ENCODE results near the gene MEIKIN.

The MEIKIN gene

GRCh38 chr5:131957721-131958441, 12.4 kb upstream of the MEIKIN start:
- Histone ChIP-seq H3K9me3 (replicated peaks in 1 of 11) (no peaks in the 10 kb centered on the region), H4K20me1 (no peaks in the 10 kb centered on the region), H3K4me3 (no peak overlapping the region), H3K27ac (no peak overlapping the region), H3K27me3 (no peaks in the 10 kb centered on the region), H3K9ac (no peak overlapping the region), H3K36me3 (no peaks in the 10 kb centered on the region), H3K4me1 (peaks cover 0 to 14% (median 3%) of the 10 kb centered on the region in 10 experiments; a peak in 9 of 20 replicates), H3K4me2 (peak overlapping the region in 6 of 11 experiments; percentile 1 to 45 (median 24); a peak in 7 of 22 replicates)
- no peak for TF ChIP-seq Cebpa-rat (IDR thresholded peaks at IDR 0.05)

GRCh38 chr5:131953969-131954368, 8.5 kb upstream of the MEIKIN start:
- TF ChIP-seq Cebpa-rat (IDR thresholded peaks at IDR 0.05), result no peak
- H3K4me2 ChIP-seq, result no peak overlapping the region
- H3K4me3 ChIP-seq, result no peak overlapping the region
- no peak overlapping the region for H3K27ac ChIP-seq
- no peaks in the 10 kb centered on the region for H3K36me3 ChIP-seq
- H3K9ac ChIP-seq, result no peak overlapping the region
- no peaks in the 10 kb centered on the region for H4K20me1 ChIP-seq
- no peaks in the 10 kb centered on the region for H3K27me3 ChIP-seq
- H3K4me1 ChIP-seq, result peaks cover 0 to 25% (median 8%) of the 10 kb centered on the region in 10 experiments; a peak in 11 of 20 replicates
- no peaks in the 10 kb centered on the region for H3K9me3 ChIP-seq (replicated peaks in 1 of 11)

DNA sequence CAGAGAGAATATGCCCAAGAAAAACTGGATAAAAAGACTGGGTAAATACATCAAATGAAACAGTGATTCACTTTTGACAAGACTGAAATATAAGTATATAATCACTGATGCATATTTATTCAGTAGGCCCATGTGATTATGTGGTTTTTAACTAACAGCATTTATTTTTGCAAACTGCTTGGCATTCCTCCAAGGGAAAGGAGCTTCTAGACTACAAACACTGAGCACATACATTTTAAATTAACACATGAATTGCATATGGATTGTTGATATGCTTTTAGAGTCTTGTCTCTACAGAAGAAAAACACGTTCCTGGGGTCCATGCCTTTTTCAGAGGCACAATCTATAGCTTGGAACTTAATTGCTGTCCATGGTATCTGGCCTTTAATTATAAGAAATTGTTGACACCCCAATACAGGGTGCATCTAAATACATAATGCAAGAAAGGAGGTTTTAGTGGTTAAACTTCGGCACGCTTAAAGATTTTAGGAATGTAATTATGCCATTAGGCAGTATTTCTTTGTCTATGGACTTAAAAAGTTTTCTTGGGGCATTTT, 6.9 kb upstream of the MEIKIN start:
- no peaks in the 10 kb centered on the region for H3K9me3 ChIP-seq (replicated peaks in 1 of 11)
- peak overlapping the region in 5 of 11 experiments; percentile 3 to 31 (median 26); a peak in 6 of 22 replicates for H3K4me2 ChIP-seq
- H3K4me3 ChIP-seq, result no peak overlapping the region
- peaks cover 0 to 14% (median 7%) of the 10 kb centered on the region in 10 experiments; a peak in 8 of 20 replicates for H3K4me1 ChIP-seq
- no peaks in the 10 kb centered on the region for H3K27me3 ChIP-seq
- TF ChIP-seq Cebpa-rat (IDR thresholded peaks at IDR 0.05), result no peak
- H3K27ac ChIP-seq, result no peak overlapping the region
- H3K9ac ChIP-seq, result no peak overlapping the region
- no peaks in the 10 kb centered on the region for H3K36me3 ChIP-seq
- no peaks in the 10 kb centered on the region for H4K20me1 ChIP-seq

GRCh38 chr5:131950706-131951105, 5.2 kb upstream of the MEIKIN start:
- no peaks in the 10 kb centered on the region for H3K27me3 ChIP-seq
- H3K9ac ChIP-seq, result no peak overlapping the region
- no peak for TF ChIP-seq Cebpa-rat (IDR thresholded peaks at IDR 0.05)
- no peak overlapping the region for H3K27ac ChIP-seq
- no peaks in the 10 kb centered on the region for H3K36me3 ChIP-seq
- H3K4me1 ChIP-seq, result peaks cover 8 to 15% (median 9%) of the 10 kb centered on the region in 10 experiments; a peak in 16 of 20 replicates
- no peak overlapping the region for H3K4me3 ChIP-seq
- H4K20me1 ChIP-seq, result no peaks in the 10 kb centered on the region
- H3K4me2 ChIP-seq, result no peak overlapping the region
- H3K9me3 ChIP-seq (replicated peaks in 1 of 11), result peaks cover 0 to 5% (median 0%) of the 10 kb centered on the region in 11 experiments; a peak in 3 of 22 replicates

DNA sequence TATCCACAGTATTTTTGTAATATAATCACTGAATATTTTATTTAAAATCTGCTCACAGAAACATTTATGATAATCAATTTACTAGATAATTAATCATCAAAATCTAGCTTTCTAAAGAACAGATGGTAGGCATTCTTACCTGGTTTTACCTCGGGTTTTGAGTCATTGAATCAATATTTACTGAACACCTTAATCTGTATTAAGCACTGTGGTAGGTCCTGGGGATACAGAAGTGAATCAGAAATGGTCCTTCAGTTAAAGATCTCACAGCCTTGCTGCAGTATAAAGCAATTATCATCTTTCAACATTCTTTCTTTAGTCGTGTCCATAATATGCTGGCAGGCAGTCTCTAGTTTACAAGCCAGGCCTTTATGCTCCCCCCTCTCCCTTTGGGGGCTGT, 2.0 kb upstream of the MEIKIN start:
- H3K9ac ChIP-seq, result no peak overlapping the region
- no peak overlapping the region for H3K4me2 ChIP-seq
- H3K4me1 ChIP-seq, result peaks cover 7 to 41% (median 24%) of the 10 kb centered on the region in 10 experiments; a peak in 19 of 20 replicates
- peaks cover 0 to 16% (median 3%) of the 10 kb centered on the region in 11 experiments; a peak in 9 of 22 replicates for H3K9me3 ChIP-seq (replicated peaks in 1 of 11)
- H4K20me1 ChIP-seq, result no peaks in the 10 kb centered on the region
- H3K36me3 ChIP-seq, result no peaks in the 10 kb centered on the region
- H3K27ac ChIP-seq, result no peak overlapping the region
- no peaks in the 10 kb centered on the region for H3K27me3 ChIP-seq
- no peak overlapping the region for H3K4me3 ChIP-seq
- TF ChIP-seq Cebpa-rat (IDR thresholded peaks at IDR 0.05), result no peak

- 0 out of 22 replicates have a peak, but pooled peaks of 1 of the 11 experiments have one; percentile 12 for TF ChIP-seq Cebpa-rat (IDR thresholded peaks at IDR 0.05)
- Histone ChIP-seq H4K20me1 (no peaks in the 10 kb centered on the region), H3K9ac (peak overlapping the region in 5 of 11 experiments; percentile 17 to 49 (median 42); a peak in 6 of 22 replicates), H3K36me3 (no peaks in the 10 kb centered on the region), H3K9me3 (replicated peaks in 1 of 11) (peaks cover 0 to 16% (median 3%) of the 10 kb centered on the region in 11 experiments; a peak in 9 of 22 replicates), H3K27ac (peak overlapping the region in 9 of 11 experiments; percentile 22 to 80 (median 67); a peak in 14 of 22 replicates), H3K4me2 (peak overlapping the region in 8 of 11 experiments; percentile 35 to 90 (median 67); a peak in 16 of 22 replicates), H3K4me1 (peaks cover 10 to 58% (median 29%) of the 10 kb centered on the region in 10 experiments), H3K4me3 (peak overlapping the region in 4 of 10 experiments; percentile 15 to 40 (median 26); a peak in 6 of 20 replicates), H3K27me3 (no peaks in the 10 kb centered on the region)
These were observed 537 bp downstream of the MEIKIN start for GRCh38 chr5:131944702-131945550.

GRCh38 chr5:131943916-131944315, 1.5 kb downstream of the MEIKIN start:
- H3K9me3 ChIP-seq (replicated peaks in 1 of 11), result peaks cover 0 to 16% (median 3%) of the 10 kb centered on the region in 11 experiments; a peak in 9 of 22 replicates
- TF ChIP-seq Cebpa-rat (IDR thresholded peaks at IDR 0.05), result no peak
- H3K36me3 ChIP-seq, result no peaks in the 10 kb centered on the region
- H3K9ac ChIP-seq, result peak overlapping the region in 1 of 11 experiments; percentile 48; a peak in 4 of 22 replicates
- H3K4me1 ChIP-seq, result peaks cover 15 to 65% (median 34%) of the 10 kb centered on the region in 10 experiments
- H4K20me1 ChIP-seq, result no peaks in the 10 kb centered on the region
- H3K4me2 ChIP-seq, result peak overlapping the region in 6 of 11 experiments; percentile 18 to 90 (median 68); a peak in 12 of 22 replicates
- H3K27me3 ChIP-seq, result no peaks in the 10 kb centered on the region
- peak overlapping the region in 5 of 11 experiments; percentile 67 to 80 (median 74); a peak in 10 of 22 replicates for H3K27ac ChIP-seq
- no peak overlapping the region for H3K4me3 ChIP-seq

- no peaks in the 10 kb centered on the region for H3K27me3 ChIP-seq
- no peak overlapping the region for H3K27ac ChIP-seq
- TF ChIP-seq Cebpa-rat (IDR thresholded peaks at IDR 0.05), result no peak
These were observed 3.4 kb downstream of the MEIKIN start for GRCh38 chr5:131942016-131942415.

More at GRCh38 chr5:131942016-131942415, 3.4 kb downstream of the MEIKIN start:
- Histone ChIP-seq H4K20me1 (no peaks in the 10 kb centered on the region), H3K4me2 (peak overlapping the region in 2 of 11 experiments; percentile 31 to 36; a peak in 4 of 22 replicates), H3K36me3 (no peaks in the 10 kb centered on the region), H3K9ac (no peak overlapping the region), H3K4me1 (peaks cover 15 to 65% (median 34%) of the 10 kb centered on the region in 10 experiments), H3K4me3 (no peak overlapping the region), H3K9me3 (replicated peaks in 1 of 11) (peaks cover 0 to 16% (median 3%) of the 10 kb centered on the region in 11 experiments; a peak in 9 of 22 replicates)
